ENCODE results near the gene ST3GAL4. TPM values are rescaled to one million over a fixed set of nuclear protein-coding genes. Genes with fewer than 3 reads are reported as not detected.

The ST3GAL4 gene
- total RNA-seq, 1 experiment from 2014 or later: 13.1 TPM

- no peak for TF ChIP-seq ZBTB33 (IDR thresholded peaks at IDR 0.05; ENCODE audit: extremely low read depth, insufficient replicate concordance, low read length)
Measured at GRCh38 chr11:126341760-126342161, 13.7 kb upstream of the ST3GAL4 start (continued).

DNA sequence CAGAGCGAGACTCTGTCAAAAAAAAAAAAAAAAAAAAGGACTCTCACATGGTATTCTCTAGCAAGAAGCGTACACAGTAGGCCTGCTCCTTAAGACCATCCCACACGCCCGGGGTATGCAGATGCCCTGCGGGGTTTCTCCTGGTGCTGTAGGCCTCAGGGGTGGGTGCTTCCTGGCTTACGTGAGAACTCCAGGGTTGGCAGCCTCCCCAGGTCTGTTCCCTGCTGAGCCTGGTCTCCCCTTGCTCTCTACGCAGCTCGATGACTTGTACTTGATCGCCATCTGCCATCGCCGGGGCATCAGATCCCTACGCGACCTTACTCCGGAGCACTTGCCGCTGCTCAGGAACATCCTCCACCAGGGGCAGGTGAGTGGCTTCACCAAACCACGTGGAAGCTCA lies 12.4 kb upstream of the ST3GAL4 start:
- no peak overlapping the region for H3K4me2 ChIP-seq (ENCODE audit: low read length)
- POLR2A ChIA-PET: no interaction called here
- TF ChIP-seq JUND (IDR thresholded peaks at IDR 0.05): no peak
- TF ChIP-seq POLR2AphosphoS5 (IDR thresholded peaks at IDR 0.05; ENCODE audit: low read depth, low read length): no peak
- TF ChIP-seq SIN3A (IDR thresholded peaks at IDR 0.05; ENCODE audit: low read depth): no peak
- no peak for TF ChIP-seq EZH2 (IDR thresholded peaks at IDR 0.05)
- no peak for TF ChIP-seq ZNF274 (IDR thresholded peaks at IDR 0.05; ENCODE audit: low read depth, low read length)
- TF ChIP-seq, protein P1, sequence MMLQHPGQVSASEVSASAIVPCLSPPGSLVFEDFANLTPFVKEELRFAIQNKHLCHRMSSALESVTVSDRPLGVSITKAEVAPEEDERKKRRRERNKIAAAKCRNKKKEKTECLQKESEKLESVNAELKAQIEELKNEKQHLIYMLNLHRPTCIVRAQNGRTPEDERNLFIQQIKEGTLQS (IDR thresholded peaks at IDR 0.05): no peak
- no peak for TF ChIP-seq CBX3 (IDR thresholded peaks at IDR 0.05; ENCODE audit: low read depth)
- TF ChIP-seq, protein P2, sequence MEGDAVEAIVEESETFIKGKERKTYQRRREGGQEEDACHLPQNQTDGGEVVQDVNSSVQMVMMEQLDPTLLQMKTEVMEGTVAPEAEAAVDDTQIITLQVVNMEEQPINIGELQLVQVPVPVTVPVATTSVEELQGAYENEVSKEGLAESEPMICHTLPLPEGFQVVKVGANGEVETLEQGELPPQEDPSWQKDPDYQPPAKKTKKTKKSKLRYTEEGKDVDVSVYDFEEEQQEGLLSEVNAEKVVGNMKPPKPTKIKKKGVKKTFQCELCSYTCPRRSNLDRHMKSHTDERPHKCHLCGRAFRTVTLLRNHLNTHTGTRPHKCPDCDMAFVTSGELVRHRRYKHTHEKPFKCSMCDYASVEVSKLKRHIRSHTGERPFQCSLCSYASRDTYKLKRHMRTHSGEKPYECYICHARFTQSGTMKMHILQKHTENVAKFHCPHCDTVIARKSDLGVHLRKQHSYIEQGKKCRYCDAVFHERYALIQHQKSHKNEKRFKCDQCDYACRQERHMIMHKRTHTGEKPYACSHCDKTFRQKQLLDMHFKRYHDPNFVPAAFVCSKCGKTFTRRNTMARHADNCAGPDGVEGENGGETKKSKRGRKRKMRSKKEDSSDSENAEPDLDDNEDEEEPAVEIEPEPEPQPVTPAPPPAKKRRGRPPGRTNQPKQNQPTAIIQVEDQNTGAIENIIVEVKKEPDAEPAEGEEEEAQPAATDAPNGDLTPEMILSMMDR (IDR thresholded peaks at IDR 0.05 in 2 of 3, conservative IDR thresholded peaks at IDR 0.05 in 1 of 3; ENCODE audit: borderline replicate concordance in 1 of 3, insufficient read depth in 1 of 3, low read depth in 2 of 3, low read length in 2 of 3): no peak
- no peak for TF ChIP-seq YY1 (IDR thresholded peaks at IDR 0.05; ENCODE audit: extremely low read depth, insufficient replicate concordance, low read depth, low read length)
- TF ChIP-seq FOSL1 (IDR thresholded peaks at IDR 0.05; ENCODE audit: low read depth): no peak
- TF ChIP-seq POLR2A (IDR thresholded peaks at IDR 0.05; ENCODE audit: borderline replicate concordance, extremely low read depth, insufficient read depth, insufficient read length): no peak
- TF ChIP-seq RAD21 (IDR thresholded peaks at IDR 0.05; ENCODE audit: low read depth): no peak
- no peak for TF ChIP-seq REST (IDR thresholded peaks at IDR 0.05; ENCODE audit: low read depth)
- no peak for TF ChIP-seq EGR1 (IDR thresholded peaks at IDR 0.05; ENCODE audit: low read depth)
- TF ChIP-seq SRF (IDR thresholded peaks at IDR 0.05; ENCODE audit: low read depth): no peak
- no peak for TF ChIP-seq MAX (IDR thresholded peaks at IDR 0.05)
- TF ChIP-seq ZFX (IDR thresholded peaks at IDR 0.05): no peak
- TF ChIP-seq TCF7L2 (IDR thresholded peaks at IDR 0.05; ENCODE audit: borderline replicate concordance, extremely low read depth, insufficient read depth, insufficient read length): no peak
- TF ChIP-seq CEBPB (IDR thresholded peaks at IDR 0.05; ENCODE audit: low read depth): no peak

More for the DNA sequence above, 12.4 kb upstream of the ST3GAL4 start:
- Histone ChIP-seq H3K9me2 (ENCODE audit: insufficient read depth) (no peaks in the 10 kb centered on the region), H3K4me3 (replicated peaks in 1 of 2; ENCODE audit: low read depth in 1 of 2, low read length in 2 of 2) (no peak overlapping the region), H3K27me3 (ENCODE audit: insufficient read depth, low read length) (no peaks in the 10 kb centered on the region), H3K9ac (ENCODE audit: low read length) (no peak overlapping the region), H3K27ac (ENCODE audit: low read depth, low read length) (no peak overlapping the region), H3K4me1 (ENCODE audit: control insufficient read depth in 1 of 2, insufficient read depth in 2 of 2, low read length in 2 of 2) (peaks cover 30 to 47% of the 10 kb centered on the region in 2 experiments), H3K79me2 (ENCODE audit: insufficient read depth, low read length) (0 out of 2 replicates have a peak, but pooled peaks cover 2% of the 10 kb centered on the region), H4K20me1 (ENCODE audit: insufficient read depth) (no peaks in the 10 kb centered on the region), H2AFZ (ENCODE audit: low read depth, low read length, poor library complexity, severe bottlenecking) (no peak overlapping the region), H3K9me3 (ENCODE audit: control insufficient read depth in 1 of 2, insufficient read depth in 1 of 2, low read depth in 1 of 2, low read length in 2 of 2) (no peaks in the 10 kb centered on the region), H3K36me3 (ENCODE audit: control insufficient read depth in 1 of 2, insufficient read depth in 2 of 2, low read length in 2 of 2) (no peaks in the 10 kb centered on the region)
- intact Hi-C loops (cut with micrococcal nuclease): no loop called here
- CTCF ChIA-PET: no interaction called here
- no TSS peak for BruUV-seq (replicated peaks)
- DNase-seq (ENCODE audit: low read depth, low spot score) (no peak), ATAC-seq (no peak)
- RAD21 ChIA-PET (ENCODE audit: low non-redundant PET in 1 of 2, low total read pairs in 2 of 2, uncharacterized antibody in 2 of 2, unreplicated experiment in 2 of 2): no interaction called here

All from HCT116 (cell line).